Amniotic stem cell (primary cell): ENCODE data around the gene HS6ST2.

Experiments used
- DNase-seq: peaks from one replicate; lab custom pipeline; 2025; lab: John Stamatoyannopoulos, UW

The HS6ST2 gene

DNA sequence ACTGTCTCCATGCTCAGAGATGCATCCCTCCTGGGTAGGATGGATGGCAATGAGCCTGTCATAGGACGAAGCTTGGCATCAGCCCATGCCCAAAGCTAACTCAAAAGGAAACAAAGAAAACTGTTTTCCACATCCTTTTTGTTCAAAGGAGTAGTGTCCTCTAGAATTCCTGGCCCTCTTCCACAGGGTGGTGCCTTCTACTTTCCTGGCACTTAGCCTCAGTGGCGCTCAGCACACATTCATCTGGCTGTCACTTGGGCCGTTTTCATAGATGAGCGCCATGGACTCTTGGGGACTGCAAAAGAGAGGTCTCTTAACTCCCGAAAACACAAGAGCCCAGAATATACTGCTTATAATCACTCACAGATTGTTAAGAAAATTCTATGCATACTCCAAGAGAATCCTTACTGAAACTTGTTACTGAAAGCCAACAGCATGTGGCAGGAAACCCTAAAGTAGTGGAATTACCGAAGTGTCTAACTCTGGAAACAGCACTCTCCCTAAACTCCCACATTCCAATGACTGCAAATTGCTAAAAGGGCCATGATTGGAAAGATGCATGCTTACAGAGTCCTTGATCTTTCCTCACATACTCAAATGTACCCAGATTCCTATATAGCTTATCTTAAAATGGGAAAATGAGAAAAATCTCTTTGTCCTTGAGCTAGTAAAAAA, 110.0 kb downstream of the HS6ST2 start:
- no peak for DNase-seq

DNA sequence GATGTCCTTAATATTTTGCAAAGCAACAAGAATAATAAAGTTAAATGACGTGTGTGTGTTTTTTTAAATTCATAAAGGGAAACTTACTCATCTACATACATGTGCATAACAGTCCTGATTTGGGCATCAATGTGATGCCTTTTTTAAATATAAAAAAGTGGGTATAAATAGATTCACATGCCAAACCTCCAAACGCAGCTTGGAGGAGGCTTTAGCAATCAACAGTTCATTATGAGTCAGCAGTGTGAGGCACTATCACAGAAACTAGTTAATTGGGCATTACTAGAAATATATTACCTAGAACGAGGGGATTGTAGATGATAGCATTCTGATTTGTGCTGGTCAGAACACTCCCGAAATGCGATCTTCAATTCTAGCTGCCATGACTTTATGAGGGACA, 115.1 kb downstream of the HS6ST2 start:
- no peak for DNase-seq

GRCh38 chrX:132842460-132843238, 115.8 kb downstream of the HS6ST2 start:
- no peak for DNase-seq

DNA sequence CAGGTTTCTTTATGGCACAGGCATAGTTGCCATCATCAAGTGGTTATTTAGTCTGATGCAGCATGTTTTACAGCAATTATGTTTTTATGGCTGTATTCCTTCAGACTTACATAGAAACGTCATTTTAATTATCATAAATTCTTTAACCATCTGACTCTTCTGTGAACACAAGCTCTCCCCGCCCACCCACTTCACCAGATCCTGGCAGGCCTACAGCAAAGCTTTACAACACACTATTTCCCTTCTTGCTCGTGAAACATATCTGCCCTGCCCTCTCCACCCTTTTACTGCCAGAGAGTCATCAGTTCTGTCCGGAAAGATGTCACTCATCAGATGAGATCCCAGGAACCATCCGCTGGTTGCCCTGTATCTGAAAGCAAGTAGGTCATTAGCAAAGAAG, 120.5 kb downstream of the HS6ST2 start:
- no peak for DNase-seq

DNA sequence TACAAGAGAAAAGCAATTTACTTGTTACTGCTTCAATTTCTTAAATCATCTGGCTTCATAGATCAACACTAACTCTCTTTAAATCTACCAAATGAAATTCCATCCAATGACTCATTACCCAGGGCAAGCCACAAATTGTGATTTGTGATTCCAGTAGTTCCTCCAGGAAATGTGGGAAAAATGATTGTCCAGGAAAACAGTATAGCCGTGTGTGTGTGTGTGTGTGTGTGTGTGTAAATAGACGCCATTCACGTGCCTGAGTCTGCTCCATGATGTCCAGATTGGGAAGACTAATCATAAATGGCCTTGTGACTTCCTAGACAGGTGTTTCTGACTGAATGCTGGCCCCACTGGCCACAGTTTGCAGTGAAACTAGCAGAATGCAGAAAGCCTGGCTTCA, 121.3 kb downstream of the HS6ST2 start:
- no peak for DNase-seq

DNA sequence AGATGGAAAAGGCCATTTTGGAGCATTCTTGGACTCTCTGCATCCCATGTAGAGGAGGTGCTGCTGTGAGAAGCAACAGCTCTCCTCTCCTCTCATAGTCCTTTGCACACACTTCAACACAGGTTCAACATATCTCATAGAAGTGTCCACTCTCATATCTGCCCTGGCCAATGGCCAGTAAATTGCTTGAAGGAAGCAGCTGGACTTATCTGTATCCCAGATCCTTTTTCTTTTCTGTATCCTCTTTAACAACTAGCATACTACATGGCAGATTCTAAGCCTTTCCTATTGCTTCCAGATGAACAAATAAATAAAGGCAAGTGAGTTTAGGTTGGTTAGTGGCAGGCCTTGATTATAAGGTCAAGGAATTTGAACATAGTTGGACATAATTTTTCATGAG, 122.0 kb downstream of the HS6ST2 start:
- no peak for DNase-seq

- DNase-seq: no peak
Observed at GRCh38 chrX:132834741-132835140, 123.7 kb downstream of the HS6ST2 start.

GRCh38 chrX:132834109-132834508, 124.3 kb downstream of the HS6ST2 start:
- no peak for DNase-seq

GRCh38 chrX:132833373-132833772, 125.1 kb downstream of the HS6ST2 start:
- no peak for DNase-seq

DNA sequence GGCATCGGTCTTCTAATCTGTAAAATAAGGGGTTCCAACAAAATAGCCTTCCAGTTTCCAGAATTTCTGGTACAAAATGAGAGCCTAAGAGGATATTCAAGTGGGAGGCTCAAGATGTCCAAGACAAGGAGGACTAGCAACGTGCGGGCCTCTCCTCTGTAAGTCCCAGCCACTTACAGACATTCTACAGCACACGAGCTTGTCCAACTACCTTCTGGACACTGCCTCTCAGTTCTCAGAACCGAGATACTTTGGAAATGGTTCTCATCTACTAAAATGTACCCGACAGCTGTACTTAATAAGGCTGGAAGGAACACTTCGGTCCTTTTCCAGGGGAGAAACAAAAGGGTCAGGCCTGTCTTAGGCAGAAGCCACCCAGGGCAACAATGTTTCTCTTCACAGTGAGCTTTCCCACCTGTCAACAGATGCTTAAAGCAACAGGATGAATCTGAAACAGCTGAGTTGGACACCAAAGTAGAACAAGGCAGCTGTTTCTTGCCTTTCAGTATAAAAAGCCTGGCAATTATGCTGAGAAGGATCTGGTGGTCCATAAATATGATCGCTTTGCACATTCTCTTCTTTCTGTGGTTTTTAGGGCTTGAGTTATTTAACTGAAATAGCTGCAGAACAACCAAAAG, 127.0 kb downstream of the HS6ST2 start:
- no peak for DNase-seq

DNA sequence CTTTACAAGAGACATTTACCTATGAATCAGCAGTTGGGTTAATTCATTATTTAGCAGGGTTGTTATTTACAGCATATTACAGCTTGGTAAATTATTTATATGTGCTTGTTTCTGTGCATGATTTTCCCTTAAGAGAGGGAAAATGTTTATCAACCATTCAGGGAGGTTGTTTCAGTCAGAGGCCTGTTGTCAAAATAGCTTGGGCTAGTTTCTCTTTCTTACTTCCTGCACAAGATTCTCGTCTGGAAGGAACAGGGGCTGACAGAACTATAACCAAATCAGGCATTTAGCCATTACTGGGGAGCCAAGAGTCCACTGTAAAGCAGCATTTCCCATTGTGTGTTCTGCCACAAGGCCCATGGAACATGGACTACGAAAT, 135.8 kb downstream of the HS6ST2 start:
- DNase-seq: no peak

DNA sequence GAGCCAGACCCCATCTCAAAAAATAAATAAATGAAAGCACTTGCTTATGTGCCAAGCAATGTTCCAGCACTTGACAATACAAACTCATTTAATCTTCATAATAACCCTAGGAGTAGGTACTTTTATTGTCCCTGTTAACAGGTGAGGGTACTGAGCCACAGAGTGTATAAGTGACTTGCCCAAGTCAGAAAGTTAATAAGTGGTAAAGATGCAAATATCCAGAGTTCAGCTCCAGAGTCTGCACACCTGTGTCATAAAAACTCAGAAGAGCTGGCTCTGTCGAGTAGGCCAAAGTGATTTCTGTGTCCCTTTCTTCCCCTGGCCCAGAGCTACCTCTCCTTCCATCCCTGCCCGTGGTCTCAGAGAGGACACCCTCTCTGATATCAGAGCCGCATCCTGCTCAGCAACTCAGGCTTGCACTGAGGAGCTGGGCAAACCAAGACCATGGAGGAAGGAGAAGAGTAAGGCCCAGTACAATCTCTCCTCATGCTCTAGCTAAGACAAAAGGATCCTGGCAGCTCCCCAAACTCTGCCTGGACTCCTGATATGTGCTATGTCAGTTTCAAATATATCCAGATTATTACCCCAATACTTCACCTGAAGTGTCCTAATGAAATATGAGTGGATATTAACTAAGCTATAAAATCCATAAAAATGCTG, 136.3 kb downstream of the HS6ST2 start:
- DNase-seq: no peak

GRCh38 chrX:132820675-132821074, 137.8 kb downstream of the HS6ST2 start:
- no peak for DNase-seq

DNA sequence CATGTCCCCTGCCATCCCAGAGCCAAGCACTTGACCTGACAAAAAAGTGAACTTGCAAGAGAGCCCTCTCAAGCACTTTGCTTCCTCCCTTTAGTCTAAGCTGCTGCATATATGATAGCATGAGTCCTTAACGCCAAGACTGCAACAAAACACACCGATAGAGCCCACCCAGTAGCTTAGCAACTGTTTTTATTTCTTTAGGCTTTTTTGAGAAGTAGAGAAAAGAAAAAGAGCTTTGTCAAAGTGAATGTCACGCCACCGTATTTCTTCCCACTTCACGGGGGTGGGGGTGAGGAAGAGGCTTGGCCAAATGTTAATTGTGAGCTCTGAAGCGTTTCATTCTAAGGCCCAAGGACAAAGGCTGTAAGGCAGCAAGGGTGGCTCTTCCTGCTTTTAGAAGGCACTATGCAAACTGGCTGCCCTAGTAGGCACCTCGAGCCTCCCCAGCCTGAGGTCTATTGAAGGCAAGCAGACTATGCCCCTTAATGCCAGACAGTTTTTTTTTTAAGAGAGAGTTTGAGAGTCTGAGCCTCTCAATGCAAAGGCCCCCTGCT, 138.6 kb downstream of the HS6ST2 start:
- DNase-seq: no peak

- DNase-seq: no peak
Observed at GRCh38 chrX:132818638-132819037, 139.8 kb downstream of the HS6ST2 start.

- no peak for DNase-seq
Observed at GRCh38 chrX:132815643-132816042, 142.8 kb downstream of the HS6ST2 start.

- no peak for DNase-seq
Observed at GRCh38 chrX:132810964-132811712, 147.3 kb downstream of the HS6ST2 start.

GRCh38 chrX:132810488-132810887, 147.9 kb downstream of the HS6ST2 start:
- no peak for DNase-seq

- DNase-seq: no peak
Observed at GRCh38 chrX:132809581-132809980, 148.8 kb downstream of the HS6ST2 start.

DNA sequence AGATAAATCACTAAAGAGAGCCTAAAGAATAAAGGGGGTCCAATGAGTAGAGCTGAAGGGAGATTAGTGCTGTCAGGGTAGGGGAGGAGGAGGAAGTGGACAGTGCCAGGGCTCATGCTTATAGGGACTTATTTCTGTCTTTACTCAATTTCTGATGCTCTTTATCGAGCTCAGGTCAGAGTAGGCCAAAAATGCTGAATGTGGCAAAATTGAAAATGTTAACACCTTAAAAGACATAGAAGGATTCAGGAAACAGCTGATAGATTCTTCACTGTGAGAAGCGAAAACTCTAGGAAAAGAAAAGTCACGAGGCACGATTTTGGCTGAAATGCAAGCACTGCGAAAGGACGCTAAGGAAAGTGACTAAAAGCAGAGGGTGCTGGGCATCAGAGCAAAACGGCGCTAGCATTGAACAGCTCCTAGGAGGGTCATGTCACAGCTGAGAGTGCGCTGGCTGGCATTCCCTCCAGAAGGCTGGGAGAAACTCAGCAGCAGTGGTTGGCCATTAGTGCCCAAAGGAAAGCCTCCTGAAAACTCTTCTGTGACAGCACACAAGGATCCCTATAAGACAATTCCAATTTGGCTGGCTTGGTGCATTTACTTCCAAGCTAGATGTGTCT, 150.9 kb downstream of the HS6ST2 start:
- no peak for DNase-seq

GRCh38 chrX:132802033-132802432, 156.4 kb downstream of the HS6ST2 start:
- no peak for DNase-seq
